H1 (cell line): Measurements from ENCODE around the gene ATE1. TPM values are rescaled to one million over a fixed set of nuclear protein-coding genes. Genes with fewer than 3 reads are reported as not detected.

Experiments used
- CTCF ChIA-PET: fragments of 300-600 bp; sonication (Branson Sonifier 250); formaldehyde crosslinking; loops from one replicate; lab custom pipeline; 2021; ENCODE audit not compliant: partially characterized antibody; lab: Charles Lee
- POLR2A ChIA-PET: fragments of 300-600 bp; sonication (Branson Sonifier 250); formaldehyde crosslinking; loops from one replicate; lab custom pipeline; 2021; ENCODE audit warnings: inconsistent platforms; ENCODE audit not compliant: partially characterized antibody; lab: Charles Lee
- DNase-seq, 2 experiments: peaks; one replicate each; pipeline versions ENCODE4 v3.0.0 to v3.0.0-alpha.2; 2010 to 2022; ENCODE audit warnings: low spot score in 2 of 2, low read depth in 1 of 2, mixed read lengths in 1 of 2
- FAIRE-seq: peaks from 2 replicates; lab custom pipeline; 2011; peaks lifted over from hg19 to GRCh38; lab: Jason Lieb, UNC
- H2AFZ ChIP-seq: 2 replicates; pipeline ENCODE4 v1.8.1; 2012; ENCODE audit warnings: low read length, inconsistent platforms
- H2AK5ac ChIP-seq: 2 replicates; pipeline ENCODE4 v1.6.1; 2013; ENCODE audit warnings: low read depth, low read length
- H2BK120ac ChIP-seq: replicated peaks from 2 replicates; pipeline ENCODE3; 2013; ENCODE audit warnings: low read depth, low read length, inconsistent platforms
- H2BK12ac ChIP-seq: 2 replicates; pipeline ENCODE4 v1.6.1; 2013; ENCODE audit warnings: low read depth, low read length
- H2BK15ac ChIP-seq: 2 replicates; pipeline ENCODE4 v1.6.1; 2013; ENCODE audit warnings: low read length
- H2BK20ac ChIP-seq: 2 replicates; pipeline ENCODE4 v1.6.1; 2013; ENCODE audit warnings: low read length
- H2BK5ac ChIP-seq: 2 replicates; pipeline ENCODE4 v1.6.1; 2013; ENCODE audit warnings: low read depth, low read length
- H3K14ac ChIP-seq: 2 replicates; pipeline ENCODE4 v1.6.1; 2013; ENCODE audit warnings: inconsistent platforms; ENCODE audit not compliant: insufficient read length
- H3K18ac ChIP-seq: 2 replicates; pipeline ENCODE4 v1.6.1; 2013; ENCODE audit warnings: low read length; ENCODE audit errors: extremely low read depth
- H3K23ac ChIP-seq: 2 replicates; pipeline ENCODE4 v1.6.1; 2013; ENCODE audit warnings: inconsistent platforms; ENCODE audit not compliant: insufficient read length
- H3K23me2 ChIP-seq: 2 replicates; pipeline ENCODE4 v1.6.1; 2013; ENCODE audit warnings: low read depth, low read length
- H3K27ac ChIP-seq: 2 replicates; pipeline ENCODE4 v1.6.1; 2011; ENCODE audit warnings: low read depth, low read length, inconsistent platforms
- H3K27me3 ChIP-seq, 4 experiments: replicated peaks in 1 of 4; 1 replicate in 1 of 4; 2 replicates in 3 of 4; pipeline versions ENCODE4 v1.6.1 to v1.8.1; 2011 to 2013; ENCODE audit warnings: low read length in 3 of 4, mild to moderate bottlenecking in 3 of 4, inconsistent platforms in 2 of 4, mixed read lengths in 2 of 4, moderate library complexity in 1 of 4; ENCODE audit not compliant: control insufficient read depth in 3 of 4, insufficient read depth in 3 of 4; ENCODE audit errors: extremely low read depth in 1 of 4
- H3K36me3 ChIP-seq, 4 experiments: 2 replicates each; pipeline versions ENCODE4 v1.6.1 to v1.8.1; 2011 to 2013; ENCODE audit warnings: mild to moderate bottlenecking in 4 of 4, low read length in 3 of 4, moderate library complexity in 2 of 4, control low read depth in 1 of 4, inconsistent platforms in 1 of 4; ENCODE audit not compliant: insufficient read depth in 4 of 4, control insufficient read depth in 2 of 4
- H3K4ac ChIP-seq: replicated peaks from 2 replicates; pipeline ENCODE3; 2013; ENCODE audit warnings: low read length, low read depth, mixed read lengths, inconsistent platforms; ENCODE audit not compliant: insufficient read length
- H3K4me1 ChIP-seq, 4 experiments: replicated peaks in 1 of 4; 1 replicate in 1 of 4; 2 replicates in 3 of 4; pipeline versions ENCODE4 v1.6.1 to v1.8.1; 2011 to 2013; ENCODE audit warnings: low read length in 3 of 4, inconsistent platforms in 2 of 4, mixed read lengths in 1 of 4; ENCODE audit not compliant: insufficient read depth in 4 of 4, control insufficient read depth in 3 of 4
- H3K4me2 ChIP-seq, 2 experiments: 2 replicates each; pipeline versions ENCODE4 v1.6.1 to v1.8.1; 2011 to 2013; ENCODE audit warnings: low read depth in 2 of 2, low read length in 2 of 2, control low read depth in 1 of 2, inconsistent platforms in 1 of 2, mild to moderate bottlenecking in 1 of 2; ENCODE audit not compliant: insufficient read depth in 1 of 2
- H3K4me3 ChIP-seq, 4 experiments: fragments of 200-600, 300-600 bp in 1 of 4; sonication (generic), shearing (Covaris generic), sonication (Bioruptor Twin) in 1 of 4; 2 replicates each; pipeline versions ENCODE4 v1.5.1 to v1.8.1; 2011 to 2016; ENCODE audit warnings: low read length in 4 of 4, low read depth in 3 of 4, control low read depth in 2 of 4, inconsistent platforms in 2 of 4, mild to moderate bottlenecking in 2 of 4, mixed read lengths in 1 of 4, moderate library complexity in 1 of 4; ENCODE audit not compliant: insufficient read depth in 2 of 4; ENCODE audit errors: extremely low read depth in 1 of 4
- H3K56ac ChIP-seq: replicated peaks from 2 replicates; pipeline ENCODE3; 2013; ENCODE audit warnings: low read depth, mild to moderate bottlenecking, mixed read lengths, low read length, inconsistent platforms; ENCODE audit not compliant: insufficient read length
- H3K79me1 ChIP-seq: 2 replicates; pipeline ENCODE4 v1.6.1; 2013; ENCODE audit warnings: low read depth, low read length, control low read depth
- H3K79me2 ChIP-seq, 2 experiments: 2 replicates each; pipeline versions ENCODE4 v1.6.1 to v1.8.1; 2012 to 2013; ENCODE audit warnings: low read length in 2 of 2, mild to moderate bottlenecking in 2 of 2, inconsistent platforms in 1 of 2; ENCODE audit not compliant: insufficient read depth in 2 of 2, control insufficient read depth in 1 of 2
- H3K9ac ChIP-seq, 4 experiments: replicated peaks in 1 of 4; 1 replicate in 1 of 4; 2 replicates in 3 of 4; pipeline versions ENCODE4 v1.6.1 to v1.8.1; 2011 to 2013; ENCODE audit warnings: low read depth in 3 of 4, low read length in 3 of 4, control low read depth in 2 of 4, mild to moderate bottlenecking in 2 of 4, moderate library complexity in 2 of 4, inconsistent platforms in 1 of 4; ENCODE audit errors: extremely low read depth in 1 of 4
- H3K9me3 ChIP-seq, 2 experiments: 2 replicates each; pipeline versions ENCODE4 v1.6.1 to v1.8.1; 2012 to 2013; ENCODE audit warnings: mild to moderate bottlenecking in 2 of 2, moderate library complexity in 2 of 2, control low read depth in 1 of 2, inconsistent platforms in 1 of 2, low read depth in 1 of 2, low read length in 1 of 2, mixed read lengths in 1 of 2; ENCODE audit not compliant: insufficient read depth in 2 of 2
- H4K20me1 ChIP-seq, 2 experiments: replicated peaks in 1 of 2; 2 replicates each; pipeline versions ENCODE3 to v1.8.1; 2011 to 2013; ENCODE audit warnings: inconsistent platforms in 2 of 2, low read length in 2 of 2, mild to moderate bottlenecking in 1 of 2; ENCODE audit not compliant: insufficient read depth in 2 of 2, control insufficient read depth in 1 of 2
- H4K5ac ChIP-seq: 2 replicates; pipeline ENCODE4 v1.6.1; 2013; ENCODE audit warnings: low read length, low read depth, mixed read lengths, inconsistent platforms; ENCODE audit not compliant: insufficient read length
- H4K8ac ChIP-seq: 2 replicates; pipeline ENCODE4 v1.8.0; 2013; ENCODE audit warnings: mild to moderate bottlenecking, moderate library complexity, low read length, inconsistent platforms; ENCODE audit not compliant: insufficient read depth; ENCODE audit errors: extremely low read depth
- H4K91ac ChIP-seq: replicated peaks from 2 replicates; pipeline ENCODE3; 2013; ENCODE audit warnings: low read length, mixed read lengths, inconsistent platforms; ENCODE audit not compliant: insufficient read length
- POU5F1 ChIP-seq: IDR thresholded peaks from 2 replicates; pipeline ENCODE4 v1.6.1; 2011; ENCODE audit warnings: low read depth, mild to moderate bottlenecking, low read length, moderate library complexity
- WGBS, 2 experiments: shearing (Covaris generic) in 1 of 2; methylation state at CpG; one replicate each; pipeline versions ENCODE4 v1.1.6 to v1.1.7; 2013 to 2015; ENCODE audit warnings: low lambda C conversion rate in 2 of 2, mixed read lengths in 2 of 2, inconsistent platforms in 1 of 2, low coverage in 1 of 2, missing lambda C conversion rate in 1 of 2; ENCODE audit not compliant: insufficient replicate concordance in 2 of 2, insufficient coverage in 1 of 2, insufficient read length in 1 of 2; ENCODE audit errors: extremely low coverage in 1 of 2, missing lambda C conversion rate in 1 of 2; 5-methylcytosine and 5-hydroxymethylcytosine counted together
- polyA plus RNA-seq, 7 experiments: library from polyadenylated mRNA; depleted of rRNA in 3 of 7; stranded (reverse) in 5 of 7; unstranded in 2 of 7; fragments of >200 nt in 5 of 7; fragments of 200-250 nt in 2 of 7; gene quantifications; 1 replicate in 5 of 7; 2 replicates in 1 of 7; 4 replicates in 1 of 7; pipeline versions ENCODE4 v1.2.1 to v1.2.3, GENCODE V29; 2011 to 2013; ENCODE audit warnings: missing spikeins in 2 of 7, mixed read lengths in 2 of 7
- total RNA-seq: library from RNA; stranded (reverse); fragmentation: NEBNext Ultra II Directional; extraction: Animal tissue kit (Norgen Biotek cat#: 25700); gene quantifications from 2 replicates; pipeline ENCODE4 v1.2.1, GENCODE V29; 2021

Gene ATE1
- total and polyA plus RNA-seq, 2 of the 8 experiments (the other 6 are each of a cell fraction or from before 2014, with no cell fraction given), result 8.8 to 26.9 TPM

DNA sequence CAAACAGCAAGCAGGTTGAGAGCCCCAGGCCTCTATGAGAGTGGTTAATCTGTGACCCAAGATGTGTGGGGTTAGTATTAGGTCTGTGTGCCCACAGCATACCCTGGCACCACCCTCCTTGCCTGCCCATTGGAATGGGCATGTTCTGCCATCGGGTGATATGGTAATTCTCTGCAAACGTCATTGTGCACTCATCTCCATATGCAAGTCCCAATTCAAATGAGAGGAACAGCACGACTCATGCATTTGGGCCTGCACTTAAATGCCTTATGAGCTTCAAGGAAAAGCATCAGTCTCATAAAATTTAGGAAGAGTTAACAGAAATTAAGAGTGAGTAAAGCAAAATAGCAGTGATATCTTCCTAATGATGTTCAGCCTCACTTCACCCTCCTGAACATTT, 195.7 kb downstream of the ATE1 start:
- 70% methylated on average over 3 of the region's 3 CpGs; no CpG with 5 or more reads in 1 of the 2 experiments for WGBS, 2 experiments
- H4K5ac ChIP-seq, result no peak overlapping the region
- ChIA-PET POLR2A (interaction anchor here (1.6 kb wide), 1 partner anchor 9 kb away, joined by 3 read pairs; no protein-coding TSS in a partner anchor), CTCF (interaction anchor here (0.6 to 3.9 kb wide), 14 partner anchors 8 to 789 kb away, joined by 3 to 18 read pairs (median 3); no protein-coding TSS in a partner anchor)
- no peak overlapping the region for H4K8ac ChIP-seq
- no peak overlapping the region for H3K27ac ChIP-seq
- TF ChIP-seq POU5F1, result no peak
- H4K91ac ChIP-seq, result no peak overlapping the region
- H3K14ac ChIP-seq, result no peak overlapping the region
- H2BK20ac ChIP-seq, result peak overlapping the region; percentile 15; the same call in 1 of the 2 replicates
- H2BK15ac ChIP-seq, result no peak overlapping the region
- no peak overlapping the region for H3K4me2 ChIP-seq
- H4K20me1 ChIP-seq, result no peaks in the 10 kb centered on the region
- no peak overlapping the region for H3K4ac ChIP-seq
- H2BK5ac ChIP-seq, result no peak overlapping the region
- DNase-seq, result no peak
- H3K79me2 ChIP-seq, result no peaks in the 10 kb centered on the region
- no peaks in the 10 kb centered on the region for H3K36me3 ChIP-seq
- H2AFZ ChIP-seq, result no peak overlapping the region
- H3K4me1 ChIP-seq, result peaks cover 7 to 23% (median 12%) of the 10 kb centered on the region in 4 experiments
- no peaks in the 10 kb centered on the region for H3K79me1 ChIP-seq
- no peak overlapping the region for H3K9ac ChIP-seq
- no peak overlapping the region for H2BK120ac ChIP-seq
- H3K23ac ChIP-seq, result no peak overlapping the region
- no peak overlapping the region for H3K18ac ChIP-seq
- FAIRE-seq, result peak; percentile 45
- no peak overlapping the region for H3K56ac ChIP-seq
- H2BK12ac ChIP-seq, result no peak overlapping the region
- H3K9me3 ChIP-seq, result no peaks in the 10 kb centered on the region
- H3K27me3 ChIP-seq, result no peaks in the 10 kb centered on the region
- H3K4me3 ChIP-seq, result no peak overlapping the region
- H2AK5ac ChIP-seq, result no peak overlapping the region
- H3K23me2 ChIP-seq, result no peaks in the 10 kb centered on the region
